HFFc6 (cell line): ENCODE data around the gene BRF1. TPM values are rescaled to one million over a fixed set of nuclear protein-coding genes. Genes with fewer than 3 reads are reported as not detected.
"Not testable (repeated sequence)": the region's sequence is repeated elsewhere in the genome, so short reads cannot be mapped to it uniquely, and the experiment has no call there.

Experiments
- DNase-seq: peaks from one replicate; pipeline ENCODE4 v3.0.0-alpha.2; 2018
- H3K27ac Mint-ChIP-seq: 2 replicates; pipeline ENCODE4 v1.8.0; 2020; ENCODE audit warnings: mild to moderate bottlenecking, mixed read lengths
- H3K27me3 Mint-ChIP-seq: 2 replicates; pipeline ENCODE4 v1.8.0; 2021; ENCODE audit warnings: mild to moderate bottlenecking, moderate library complexity, mixed read lengths; ENCODE audit not compliant: insufficient read depth
- H3K36me3 Mint-ChIP-seq: 2 replicates; pipeline ENCODE4 v1.8.0; 2021; ENCODE audit warnings: low read depth, mixed read lengths
- H3K4me1 Mint-ChIP-seq: 2 replicates; pipeline ENCODE4 v1.8.0; 2020; ENCODE audit warnings: low read depth, mixed read lengths
- H3K4me3 Mint-ChIP-seq: 2 replicates; pipeline ENCODE4 v1.8.0; 2020; ENCODE audit warnings: mild to moderate bottlenecking, moderate library complexity, mixed read lengths
- H3K9me3 Mint-ChIP-seq: 2 replicates; pipeline ENCODE4 v1.8.0; 2020; ENCODE audit warnings: mild to moderate bottlenecking, mixed read lengths
- total RNA-seq, 6 experiments: library from RNA; stranded (reverse); fragmentation: NEBNext Ultra II Directional; extraction: Animal tissue kit (Norgen Biotek cat#: 25700); gene quantifications; 2 replicates in 1 of 6; 3 replicates in 5 of 6; pipeline ENCODE4 v1.2.3, GENCODE V29; 2021
- TF ChIP-seq, protein P1 (sequence below): fragments of 200-600 bp; sonication (generic); IDR thresholded peaks from 2 replicates; pipeline ENCODE4 v1.5.0; 2021; ENCODE audit warnings: antibody characterized with exemption, mild to moderate bottlenecking

Gene BRF1
- total RNA-seq, 6 experiments from 2014 or later, result 20.1 to 25.8 (median 21.8) TPM

DNA sequence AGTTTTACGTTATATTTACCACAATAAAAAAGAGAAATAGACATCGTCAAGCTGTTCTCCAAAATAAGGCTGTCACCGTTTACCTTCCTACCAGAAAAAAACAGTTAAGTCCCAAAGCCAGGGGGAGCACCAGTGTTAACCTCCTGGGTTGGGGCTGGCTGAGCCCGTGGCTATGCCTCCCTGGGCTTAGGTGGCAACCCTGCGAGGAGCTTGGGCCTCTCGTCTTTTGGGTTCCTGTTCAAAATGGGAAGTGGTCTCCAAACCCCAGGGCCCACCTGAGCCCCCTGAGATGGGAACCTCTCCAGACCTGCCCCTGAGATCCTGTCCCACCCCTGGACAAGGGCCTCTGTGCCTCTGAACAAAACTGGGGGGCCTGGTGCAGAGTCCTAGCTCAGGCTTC lies 36.6 kb upstream of the BRF1 start:
- Mint-ChIP-seq H3K27ac (no peak overlapping the region), H3K9me3 (no peaks in the 10 kb centered on the region), H3K27me3 (no peaks in the 10 kb centered on the region), H3K4me1 (peaks cover 6% of the 10 kb centered on the region; the same call in 1 of the 2 replicates), H3K4me3 (no peak overlapping the region), H3K36me3 (no peaks in the 10 kb centered on the region)
- TF ChIP-seq, protein P1, sequence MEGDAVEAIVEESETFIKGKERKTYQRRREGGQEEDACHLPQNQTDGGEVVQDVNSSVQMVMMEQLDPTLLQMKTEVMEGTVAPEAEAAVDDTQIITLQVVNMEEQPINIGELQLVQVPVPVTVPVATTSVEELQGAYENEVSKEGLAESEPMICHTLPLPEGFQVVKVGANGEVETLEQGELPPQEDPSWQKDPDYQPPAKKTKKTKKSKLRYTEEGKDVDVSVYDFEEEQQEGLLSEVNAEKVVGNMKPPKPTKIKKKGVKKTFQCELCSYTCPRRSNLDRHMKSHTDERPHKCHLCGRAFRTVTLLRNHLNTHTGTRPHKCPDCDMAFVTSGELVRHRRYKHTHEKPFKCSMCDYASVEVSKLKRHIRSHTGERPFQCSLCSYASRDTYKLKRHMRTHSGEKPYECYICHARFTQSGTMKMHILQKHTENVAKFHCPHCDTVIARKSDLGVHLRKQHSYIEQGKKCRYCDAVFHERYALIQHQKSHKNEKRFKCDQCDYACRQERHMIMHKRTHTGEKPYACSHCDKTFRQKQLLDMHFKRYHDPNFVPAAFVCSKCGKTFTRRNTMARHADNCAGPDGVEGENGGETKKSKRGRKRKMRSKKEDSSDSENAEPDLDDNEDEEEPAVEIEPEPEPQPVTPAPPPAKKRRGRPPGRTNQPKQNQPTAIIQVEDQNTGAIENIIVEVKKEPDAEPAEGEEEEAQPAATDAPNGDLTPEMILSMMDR, result no peak
- DNase-seq, result no peak

DNA sequence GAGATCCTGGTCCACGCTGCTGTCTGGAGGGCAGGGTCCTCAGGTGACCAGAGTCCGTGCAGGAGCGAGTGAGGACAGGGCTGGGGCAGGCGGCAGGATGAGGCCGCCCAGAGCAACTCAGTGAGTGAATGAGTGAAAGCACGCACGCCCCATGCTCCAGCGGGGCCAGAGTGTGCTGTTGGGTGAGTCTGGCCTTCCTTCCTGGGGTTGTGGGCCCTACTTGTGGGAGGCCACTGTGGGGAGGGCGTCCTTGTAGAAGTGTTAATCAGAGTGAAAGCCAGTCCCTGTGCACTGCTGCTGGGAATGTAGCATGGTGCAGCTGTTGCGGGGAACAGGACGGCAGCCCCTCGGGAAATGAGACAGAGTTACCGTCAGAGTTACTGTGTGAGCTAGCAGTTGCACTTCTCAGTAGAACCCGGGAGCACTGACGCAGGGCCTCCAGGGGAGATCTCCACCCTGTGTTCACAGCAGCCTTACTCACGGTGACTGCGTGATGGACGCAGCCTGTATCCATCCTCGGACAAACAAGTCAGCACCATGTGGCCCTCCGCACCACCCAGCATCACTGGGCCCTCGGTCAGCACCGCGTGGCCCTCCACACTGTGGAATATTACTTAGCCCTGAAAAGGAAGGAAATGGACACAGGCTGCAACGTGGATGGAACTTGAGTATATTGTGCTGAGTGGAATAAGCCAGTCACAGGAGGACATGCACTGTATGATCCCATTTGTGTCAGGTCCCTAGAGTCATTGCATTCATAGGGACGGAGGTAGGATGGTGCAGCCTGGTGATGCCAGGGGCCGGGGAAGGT lies 35.9 kb upstream of the BRF1 start:
- no peaks in the 10 kb centered on the region for H3K27me3 Mint-ChIP-seq
- DNase-seq, result no peak
- no peak overlapping the region for H3K4me3 Mint-ChIP-seq
- H3K9me3 Mint-ChIP-seq, result no peaks in the 10 kb centered on the region
- H3K4me1 Mint-ChIP-seq, result peaks cover 6% of the 10 kb centered on the region; the same call in 1 of the 2 replicates
- TF ChIP-seq, protein P1, result no peak
- no peak overlapping the region for H3K27ac Mint-ChIP-seq
- no peaks in the 10 kb centered on the region for H3K36me3 Mint-ChIP-seq

DNA sequence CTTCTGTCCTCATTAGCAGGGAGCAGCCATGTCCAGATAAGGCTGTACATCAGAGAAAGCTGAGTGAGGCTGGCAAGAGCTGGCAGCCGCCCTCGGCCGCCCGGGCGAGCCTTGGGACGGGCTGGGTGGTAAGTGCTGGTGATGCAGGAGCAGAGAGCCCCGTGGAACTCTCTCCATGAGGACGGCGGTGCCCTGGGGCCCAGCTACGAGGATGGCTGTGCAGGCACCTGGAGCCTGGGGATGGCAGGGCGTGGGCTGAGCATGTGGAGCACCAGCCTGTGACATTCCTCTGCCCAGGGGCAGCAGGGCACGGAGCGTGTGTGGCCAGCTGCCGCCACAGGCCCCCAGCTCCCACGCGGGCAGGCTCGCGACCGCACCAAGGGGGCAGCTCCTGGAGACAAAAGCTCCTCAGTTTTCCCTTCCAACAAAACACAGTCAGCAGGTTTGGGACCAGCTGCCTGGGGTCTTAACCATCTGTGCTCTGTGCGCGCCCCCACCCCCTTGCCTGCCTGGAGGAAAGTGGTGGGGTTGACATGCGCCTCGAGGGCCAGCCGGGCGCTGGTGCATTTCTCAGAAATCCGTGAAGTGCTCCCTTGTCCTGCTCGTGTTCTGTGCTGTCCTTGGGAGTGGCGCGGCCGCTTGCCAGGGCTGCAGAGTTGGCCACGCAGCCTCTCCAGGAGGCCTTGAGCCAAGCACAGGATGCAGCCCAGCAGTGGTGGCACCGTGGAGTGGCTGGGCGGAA lies 35.1 kb upstream of the BRF1 start:
- DNase-seq, result no peak
- H3K27me3 Mint-ChIP-seq, result no peaks in the 10 kb centered on the region
- H3K36me3 Mint-ChIP-seq, result no peaks in the 10 kb centered on the region
- H3K4me1 Mint-ChIP-seq, result peaks cover 5% of the 10 kb centered on the region; the same call in 1 of the 2 replicates
- H3K9me3 Mint-ChIP-seq, result no peaks in the 10 kb centered on the region
- H3K27ac Mint-ChIP-seq, result no peak overlapping the region
- H3K4me3 Mint-ChIP-seq, result no peak overlapping the region
- TF ChIP-seq, protein P1, result no peak

DNA sequence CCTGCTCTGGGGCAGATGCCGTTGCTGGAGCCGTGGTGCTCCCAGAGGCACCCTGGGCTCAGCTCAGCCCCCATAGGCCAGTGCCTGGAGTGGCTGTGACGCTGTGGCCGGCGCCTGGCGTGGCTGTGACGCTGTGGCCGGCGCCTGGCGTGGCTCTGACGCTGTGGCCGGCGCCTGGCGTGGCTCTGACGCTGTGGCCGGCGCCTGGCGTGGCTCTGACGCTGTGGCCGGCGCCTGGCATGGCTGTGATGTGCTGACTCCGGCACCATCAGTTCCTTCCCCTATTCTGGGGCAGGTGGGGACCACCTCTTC lies 34.4 kb upstream of the BRF1 start:
- not testable (repeated sequence) for DNase-seq, H3K9me3 Mint-ChIP-seq, H3K27ac Mint-ChIP-seq, H3K36me3 Mint-ChIP-seq, H3K27me3 Mint-ChIP-seq, H3K4me3 Mint-ChIP-seq
- peaks cover 11% of the 10 kb centered on the region for H3K4me1 Mint-ChIP-seq

DNA sequence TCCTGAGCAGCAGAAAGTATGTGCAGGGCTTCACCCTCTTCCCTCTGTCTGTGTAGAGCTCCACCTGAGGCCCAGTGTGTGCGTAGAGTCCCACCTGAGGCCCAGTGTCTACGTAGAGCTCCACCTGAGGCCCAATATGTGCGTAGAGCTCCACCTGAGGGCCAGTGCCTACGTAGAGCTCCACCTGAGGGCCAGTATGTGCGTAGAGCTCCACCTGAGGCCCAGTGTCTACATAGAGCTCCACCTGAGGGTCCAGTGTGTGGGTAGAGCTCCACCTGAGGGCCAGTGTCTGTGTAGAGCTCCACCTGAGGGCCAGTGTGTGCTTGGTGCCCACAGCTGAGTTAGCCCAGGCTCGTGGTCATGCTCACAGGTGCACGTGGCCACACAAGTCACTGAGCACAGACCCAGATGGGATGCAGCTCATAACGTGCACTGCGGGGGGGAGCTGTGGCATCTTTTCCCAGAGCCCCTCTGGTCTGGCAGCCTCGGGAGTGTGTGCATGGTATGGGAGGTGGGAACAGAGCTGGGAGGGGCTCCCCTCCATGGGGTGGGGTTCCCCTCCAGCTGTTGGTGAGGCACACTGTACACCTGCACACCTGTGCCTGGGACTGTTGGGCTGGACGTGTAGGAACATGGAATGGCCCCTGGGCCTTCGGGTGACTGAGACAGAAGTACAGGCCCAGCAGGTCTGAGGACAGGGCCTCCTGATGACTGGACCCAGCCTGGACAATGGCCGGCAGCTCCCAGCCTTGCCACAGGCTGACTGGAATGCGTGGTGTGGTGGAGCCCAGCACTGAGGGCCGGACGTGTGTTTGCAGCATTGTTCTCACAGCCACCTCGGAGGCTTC lies 33.8 kb upstream of the BRF1 start:
- H3K27ac Mint-ChIP-seq, result no peak overlapping the region
- no peaks in the 10 kb centered on the region for H3K36me3 Mint-ChIP-seq
- no peaks in the 10 kb centered on the region for H3K9me3 Mint-ChIP-seq
- H3K4me1 Mint-ChIP-seq, result peaks cover 11% of the 10 kb centered on the region
- DNase-seq, result no peak
- H3K27me3 Mint-ChIP-seq, result no peaks in the 10 kb centered on the region
- TF ChIP-seq, protein P1, result no peak
- H3K4me3 Mint-ChIP-seq, result no peak overlapping the region
